T-helper 1 cell treated with Interleukin-12 subunit alpha and Interleukin-12 subunit beta and Interleukin-4 antibody, amounts not matched to agents 30 ng/mL and 1 ng/mL, for 36 hours (primary cell): ENCODE data around the gene STK10. TPM values are rescaled to one million over a fixed set of nuclear protein-coding genes. Genes with fewer than 3 reads are reported as not detected.

ENCODE experiments used
- intact Hi-C: fragments of 100-400 bp; cut with micrococcal nuclease; formaldehyde crosslinking; loops from one replicate; pipeline ENCODE4 v1.15.1; 2024
- total RNA-seq: library from RNA; stranded (reverse); gene quantifications from 2 replicates; pipeline ENCODE4 v1.2.3, GENCODE V29; 2022

Gene STK10
- total RNA-seq, 1 donor from 2014 or later, result 226 TPM

GRCh38 chr5:172064766-172065165 lies 123.3 kb downstream of the STK10 start:
- intact Hi-C loops, result no loop called here

- intact Hi-C loops, result no loop called here
These were observed 123.7 kb downstream of the STK10 start for GRCh38 chr5:172064358-172064757.

GRCh38 chr5:172063463-172064235 lies 124.4 kb downstream of the STK10 start:
- intact Hi-C loops, result no loop called here

GRCh38 chr5:172059661-172060100 lies 128.3 kb downstream of the STK10 start:
- intact Hi-C loops, result no loop called here

- intact Hi-C loops, result no loop called here
These were observed 129.9 kb downstream of the STK10 start for GRCh38 chr5:172058088-172058487.

GRCh38 chr5:172055996-172056395 lies 132.0 kb downstream of the STK10 start:
- intact Hi-C loops, result no loop called here

- intact Hi-C loops, result no loop called here
These were observed 132.6 kb downstream of the STK10 start for GRCh38 chr5:172055421-172055820.

GRCh38 chr5:172054611-172055153 lies 133.3 kb downstream of the STK10 start:
- intact Hi-C loops, result no loop called here

- intact Hi-C loops, result no loop called here
These were observed 135.4 kb downstream of the STK10 start for GRCh38 chr5:172052450-172053236.

GRCh38 chr5:172051643-172052339 lies 136.2 kb downstream of the STK10 start:
- intact Hi-C loops, result no loop called here

GRCh38 chr5:172050080-172050479 lies 137.9 kb downstream of the STK10 start:
- intact Hi-C loops, result no loop called here

GRCh38 chr5:172049226-172049796 lies 138.7 kb downstream of the STK10 start:
- intact Hi-C loops, result no loop called here

GRCh38 chr5:172048539-172049101 lies 139.4 kb downstream of the STK10 start:
- intact Hi-C loops, result no loop called here

- intact Hi-C loops, result no loop called here
These were observed 139.9 kb downstream of the STK10 start for GRCh38 chr5:172048170-172048422.

GRCh38 chr5:172046593-172046992 lies 141.4 kb downstream of the STK10 start:
- intact Hi-C loops, result no loop called here

- intact Hi-C loops, result no loop called here
These were observed 142.8 kb downstream of the STK10 start for GRCh38 chr5:172045315-172045632.

GRCh38 chr5:172044631-172045314 lies 143.3 kb downstream of the STK10 start:
- intact Hi-C loops, result no loop called here

GRCh38 chr5:172043865-172044264 lies 144.2 kb downstream of the STK10 start:
- intact Hi-C loops, result no loop called here

- intact Hi-C loops, result no loop called here
These were observed 145.8 kb downstream of the STK10 start for GRCh38 chr5:172042183-172042582.

- intact Hi-C loops, result no loop called here
These were observed 149.9 kb downstream of the STK10 start for GRCh38 chr5:172038167-172038566.

GRCh38 chr5:172035049-172035448 lies 153.0 kb downstream of the STK10 start:
- intact Hi-C loops, result no loop called here
